HG03571 (cell line): ENCODE data around the gene COX4I2.
"Not testable (repeated sequence)": the region's sequence is repeated elsewhere in the genome, so short reads cannot be mapped to it uniquely, and the experiment has no call there.

Experiments used
- ATAC-seq: cut with Tn5 transposase; IDR thresholded peaks from one replicate; pipeline ENCODE4 v1.9.1; 2021; ENCODE audit not compliant: unreplicated experiment

The COX4I2 gene

GRCh38 chr20:31653561-31653960 lies 15.8 kb downstream of the COX4I2 start:
- ATAC-seq = no peak

GRCh38 chr20:31654534-31654933 lies 16.8 kb downstream of the COX4I2 start:
- ATAC-seq = no peak

GRCh38 chr20:31661625-31662371 lies 24.1 kb downstream of the COX4I2 start:
- peak; percentile 58 for ATAC-seq

- ATAC-seq = no peak
Measured at GRCh38 chr20:31662372-31662854, 24.7 kb downstream of the COX4I2 start.

GRCh38 chr20:31663524-31663837 lies 25.8 kb downstream of the COX4I2 start:
- no peak for ATAC-seq

GRCh38 chr20:31663838-31664695 lies 26.4 kb downstream of the COX4I2 start:
- ATAC-seq = no peak

- ATAC-seq = no peak
Measured at GRCh38 chr20:31664696-31665354, 27.1 kb downstream of the COX4I2 start.

GRCh38 chr20:31665753-31666152 lies 28.0 kb downstream of the COX4I2 start:
- ATAC-seq = no peak

GRCh38 chr20:31666258-31667042 lies 28.7 kb downstream of the COX4I2 start:
- no peak for ATAC-seq

- ATAC-seq = no peak
Measured at GRCh38 chr20:31667315-31668285, 29.9 kb downstream of the COX4I2 start.

GRCh38 chr20:31668944-31669343 lies 31.2 kb downstream of the COX4I2 start:
- ATAC-seq = not testable (repeated sequence)

GRCh38 chr20:31669876-31670275 lies 32.2 kb downstream of the COX4I2 start:
- no peak for ATAC-seq

- ATAC-seq = no peak
Measured at GRCh38 chr20:31670371-31671228, 32.9 kb downstream of the COX4I2 start.

- no peak for ATAC-seq
Measured at GRCh38 chr20:31671324-31671723, 33.6 kb downstream of the COX4I2 start.

- ATAC-seq = no peak
Measured at GRCh38 chr20:31673435-31673834, 35.7 kb downstream of the COX4I2 start.

- ATAC-seq = no peak
Measured at GRCh38 chr20:31673943-31674463, 36.3 kb downstream of the COX4I2 start.

GRCh38 chr20:31674895-31675827 lies 37.4 kb downstream of the COX4I2 start:
- ATAC-seq = peak; percentile 71
